Measurements from ENCODE around the gene ATP8B4.

The ATP8B4 gene

GRCh38 chr15:49848807-49849206, 270.2 kb downstream of the ATP8B4 start:
- TF ChIP-seq, protein P1, sequence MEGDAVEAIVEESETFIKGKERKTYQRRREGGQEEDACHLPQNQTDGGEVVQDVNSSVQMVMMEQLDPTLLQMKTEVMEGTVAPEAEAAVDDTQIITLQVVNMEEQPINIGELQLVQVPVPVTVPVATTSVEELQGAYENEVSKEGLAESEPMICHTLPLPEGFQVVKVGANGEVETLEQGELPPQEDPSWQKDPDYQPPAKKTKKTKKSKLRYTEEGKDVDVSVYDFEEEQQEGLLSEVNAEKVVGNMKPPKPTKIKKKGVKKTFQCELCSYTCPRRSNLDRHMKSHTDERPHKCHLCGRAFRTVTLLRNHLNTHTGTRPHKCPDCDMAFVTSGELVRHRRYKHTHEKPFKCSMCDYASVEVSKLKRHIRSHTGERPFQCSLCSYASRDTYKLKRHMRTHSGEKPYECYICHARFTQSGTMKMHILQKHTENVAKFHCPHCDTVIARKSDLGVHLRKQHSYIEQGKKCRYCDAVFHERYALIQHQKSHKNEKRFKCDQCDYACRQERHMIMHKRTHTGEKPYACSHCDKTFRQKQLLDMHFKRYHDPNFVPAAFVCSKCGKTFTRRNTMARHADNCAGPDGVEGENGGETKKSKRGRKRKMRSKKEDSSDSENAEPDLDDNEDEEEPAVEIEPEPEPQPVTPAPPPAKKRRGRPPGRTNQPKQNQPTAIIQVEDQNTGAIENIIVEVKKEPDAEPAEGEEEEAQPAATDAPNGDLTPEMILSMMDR (IDR thresholded peaks at IDR 0.05; ENCODE audit: low read depth, low read length, missing control alignments), result no peak
- no peak overlapping the region for H3K4me3 ChIP-seq (replicated peaks; ENCODE audit: low read depth, low read length)
- no peak for DNase-seq (ENCODE audit: extremely low read depth, low read depth)

GRCh38 chr15:49848282-49848724, 270.7 kb downstream of the ATP8B4 start:
- DNase-seq (ENCODE audit: extremely low read depth, low read depth), result peak; percentile 83
- H3K4me3 ChIP-seq (replicated peaks; ENCODE audit: low read depth, low read length), result no peak overlapping the region
- TF ChIP-seq, protein P1 (IDR thresholded peaks at IDR 0.05; ENCODE audit: low read depth, low read length, missing control alignments), result no peak

- H3K4me3 ChIP-seq (replicated peaks; ENCODE audit: low read depth, low read length), result no peak overlapping the region
- TF ChIP-seq, protein P1 (IDR thresholded peaks at IDR 0.05; ENCODE audit: low read depth, low read length, missing control alignments), result no peak
Measured at GRCh38 chr15:49847423-49848281, 271.4 kb downstream of the ATP8B4 start.

DNA sequence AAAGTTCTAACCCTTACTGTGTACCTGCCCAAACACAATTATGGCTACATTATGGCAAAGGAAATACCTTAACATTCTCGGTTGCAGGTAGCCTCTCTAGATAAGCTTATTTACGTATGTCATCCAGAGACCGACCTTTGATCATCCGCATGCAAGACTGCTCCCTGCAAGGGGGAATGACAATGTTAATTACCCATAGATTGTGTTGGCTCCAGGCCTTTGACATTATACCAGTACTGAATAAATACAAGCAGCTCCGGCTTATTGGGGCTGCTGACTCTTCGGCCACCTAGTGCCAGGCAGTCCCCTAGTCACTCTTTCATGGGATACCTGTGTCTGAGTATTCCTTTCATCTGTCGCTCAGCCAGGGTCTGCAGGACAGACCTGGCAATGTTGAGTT, 274.6 kb downstream of the ATP8B4 start:
- DNase-seq (ENCODE audit: extremely low read depth, low read depth), result no peak
- TF ChIP-seq, protein P1 (IDR thresholded peaks at IDR 0.05; ENCODE audit: low read depth, low read length, missing control alignments), result no peak

More at GRCh38 chr15:49847423-49848281, 271.4 kb downstream of the ATP8B4 start:
- no peak for DNase-seq (ENCODE audit: extremely low read depth, low read depth)

DNA sequence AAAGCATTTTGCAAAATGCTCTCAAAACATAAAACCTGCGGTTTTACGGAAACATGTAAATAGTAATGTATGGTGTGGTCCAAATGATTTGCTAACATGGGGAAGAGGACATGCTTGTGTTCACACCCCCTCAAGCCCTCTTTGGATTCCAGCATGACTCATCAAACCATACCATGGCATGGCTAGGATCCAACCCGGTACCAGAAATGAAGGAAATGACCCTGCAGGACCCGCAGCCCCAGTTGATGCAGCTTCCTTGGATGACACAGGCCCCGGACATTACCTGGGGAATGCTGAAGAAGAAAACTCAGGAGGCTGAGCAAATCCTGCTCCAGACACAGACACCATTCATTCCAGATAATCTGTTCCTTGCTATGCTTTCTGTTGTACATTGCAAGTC, 275.3 kb downstream of the ATP8B4 start:
- no peak overlapping the region for H3K4me3 ChIP-seq (replicated peaks; ENCODE audit: low read depth, low read length)
- TF ChIP-seq, protein P1 (IDR thresholded peaks at IDR 0.05; ENCODE audit: low read depth, low read length, missing control alignments), result no peak
- no peak for DNase-seq (ENCODE audit: extremely low read depth, low read depth)

More for the DNA sequence above, 274.6 kb downstream of the ATP8B4 start:
- no peak overlapping the region for H3K4me3 ChIP-seq (replicated peaks; ENCODE audit: low read depth, low read length)

DNA sequence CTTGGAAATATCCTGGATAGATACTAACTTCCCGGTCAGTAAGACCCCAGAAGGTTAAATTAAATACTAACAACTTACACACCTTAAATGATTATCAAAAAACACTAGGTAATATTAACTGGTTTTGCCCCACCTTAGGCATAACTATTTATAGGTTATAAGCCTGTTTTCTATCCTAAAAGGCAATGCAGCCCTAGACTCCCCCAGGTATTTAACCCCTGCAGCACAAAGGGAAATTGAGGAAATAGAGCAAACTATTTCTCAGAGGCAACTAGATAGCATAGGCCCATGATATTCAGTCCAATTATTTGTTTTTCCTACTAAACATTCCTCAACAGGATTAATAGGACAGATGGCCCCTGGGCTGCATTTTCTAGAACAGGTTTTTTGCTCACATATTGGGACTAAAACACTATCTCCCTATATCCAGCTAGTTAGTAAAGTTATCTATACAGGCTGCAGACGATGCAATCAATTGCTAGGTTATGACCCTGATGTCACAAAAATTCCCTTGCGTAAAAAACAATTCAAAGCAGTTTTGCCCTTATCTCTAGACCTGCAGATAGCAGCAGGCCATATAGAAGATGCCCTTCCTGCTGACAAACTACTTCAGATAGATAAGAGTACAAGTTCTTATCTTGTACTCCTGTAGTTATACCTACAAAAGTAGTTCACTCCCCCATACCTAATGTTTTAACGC, 276.9 kb downstream of the ATP8B4 start:
- TF ChIP-seq, protein P1 (IDR thresholded peaks at IDR 0.05; ENCODE audit: low read depth, low read length, missing control alignments), result no peak
- no peak overlapping the region for H3K4me3 ChIP-seq (replicated peaks; ENCODE audit: low read depth, low read length)
- DNase-seq (ENCODE audit: extremely low read depth, low read depth), result no peak
